Heart right ventricle (tissue), 16 donors: Measurements from ENCODE around the gene CGN. TPM values are rescaled to one million over a fixed set of nuclear protein-coding genes. Genes with fewer than 3 reads are reported as not detected.
A peak's percentile ranks its signal among the peaks of the same experiment; 100 is the strongest.

ENCODE experiments used
- ATAC-seq, 8 donors: fragments of 200-7000 bp; cut with Tn5 transposase; one replicate each; pipeline ENCODE4 v1.9.1; 2020; ENCODE audit warnings: mild to moderate bottlenecking in 8 of 8, moderate library complexity in 8 of 8, moderate number of reproducible peaks in 1 of 8
- DNase-seq, 2 donors: peaks; one replicate each; pipeline ENCODE4 v3.0.0-alpha.2; 2020
- H3K27ac ChIP-seq, 10 donors: fragments of 200-600 bp; sonication (generic) in 2 of 10; one replicate each; pipeline versions ENCODE4 v1.5.0 to v1.8.0; 2020 to 2022; ENCODE audit warnings: mild to moderate bottlenecking in 3 of 10
- H3K27me3 ChIP-seq, 7 donors: fragments of 200-600 bp; one replicate each; pipeline ENCODE4 v1.8.0; 2021 to 2022; ENCODE audit warnings: mild to moderate bottlenecking in 2 of 7
- H3K36me3 ChIP-seq, 9 donors: fragments of 200-600 bp; sonication (generic) in 1 of 9; one replicate each; pipeline versions ENCODE4 v1.5.0 to v1.8.0; 2020 to 2022; ENCODE audit warnings: mild to moderate bottlenecking in 2 of 9
- H3K4me1 ChIP-seq, 9 donors: fragments of 200-600 bp; sonication (generic) in 1 of 9; one replicate each; pipeline versions ENCODE4 v1.5.0 to v1.8.0; 2020 to 2022; ENCODE audit warnings: mild to moderate bottlenecking in 4 of 9
- H3K4me3 ChIP-seq, 10 donors: fragments of 200-600 bp; sonication (generic) in 2 of 10; one replicate each; pipeline versions ENCODE4 v1.5.0 to v1.8.0; 2020 to 2022; ENCODE audit warnings: mild to moderate bottlenecking in 7 of 10, moderate library complexity in 2 of 10
- H3K9me3 ChIP-seq, 11 donors: fragments of 200-600 bp in 10 of 11; sonication (generic) in 2 of 11; one replicate each; pipeline versions ENCODE4 v1.5.0 to v1.8.0; 2013 to 2022; ENCODE audit warnings: mild to moderate bottlenecking in 2 of 11, control low read depth in 1 of 11, moderate library complexity in 1 of 11
- CTCF ChIP-seq, 9 donors: fragments of 200-600 bp; sonication (generic) in 2 of 9; IDR thresholded peaks; one replicate each; pipeline versions ENCODE4 v1.5.0 to v1.8.0; 2021 to 2022; ENCODE audit warnings: antibody characterized with exemption in 9 of 9, mild to moderate bottlenecking in 5 of 9, moderate library complexity in 1 of 9
- WGBS, 2 donors: extraction: QIAGEN DNeasy Blood & Tissue Kit; methylation state at CpG; one replicate each; pipeline ENCODE4 v1.1.7; 2013; ENCODE audit warnings: inconsistent platforms in 1 of 2; 5-methylcytosine and 5-hydroxymethylcytosine counted together
- intact Hi-C, 10 donors: fragments of 100-400 bp; cut with DNase I; formaldehyde crosslinking; loops; one replicate each; pipeline versions ENCODE4 v1.11.1 to v1.14.2; 2022
- polyA plus RNA-seq, 2 donors: library from polyadenylated mRNA; stranded (reverse); fragments of 200-250 nt; gene quantifications; one replicate each; pipeline ENCODE4 v1.2.3, GENCODE V29; 2013
- total RNA-seq, 10 donors: library from RNA; stranded (reverse); fragmentation: NEBNext Ultra II Directional in 3 of 10; extraction: Animal tissue kit (Norgen Biotek cat#: 25700) in 3 of 10; gene quantifications; one replicate each; pipeline versions ENCODE4 v1.2.1 to v1.2.4, GENCODE V29; 2021 to 2023
- donor health status: Arrhythmogenic right ventricular cardiomyopathy.
- donor health status: ischemic (EF 13 %, LVEDD 7.1; RV severe dilation, severe dysfunction).
- donor health status: healthy with polysubstance abuse.
- donor health status: DM: no; HTN: yes; CAD: no.
- donor health status: DM: no; HTN: no; CAD: no.
- donor health status: ischemic (EF 25% LVEDD 6.9; RV normal size, moderate dysfunction).
- donor health status: ischemic (EF 25% LVEDD 5.7; RV mildly dilated, moderate dysfunction).
- donor health status: healthy.
- donor health status: DM: yes; HTN: yes; CAD: no.
- donor health status: Ischemic cardiomyopathy.
- donor health status: ischemic (EF 35%, LVEDD 5.7; RV mildly dilated, moderate dysfunction).
- donor health status: nonischemic (EF 11% LVEDD 7.7; RV severe dilation, severe dysfunction).
- donor health status: DM: yes; HTN: yes; CAD: no.
- donor health status: PGD.
- donor health status: ischemic (EF 29% LVEDD 5.4; RV normal size, mild dysfunction).
- donor health status: nonischemic (EF 23%, LVEDD 6.1; RV moderate dilation, normal function).

The CGN gene
- total and polyA plus RNA-seq, 12 donors, result 0.07 to 0.73 (median 0.27) TPM; not detected in 3

DNA sequence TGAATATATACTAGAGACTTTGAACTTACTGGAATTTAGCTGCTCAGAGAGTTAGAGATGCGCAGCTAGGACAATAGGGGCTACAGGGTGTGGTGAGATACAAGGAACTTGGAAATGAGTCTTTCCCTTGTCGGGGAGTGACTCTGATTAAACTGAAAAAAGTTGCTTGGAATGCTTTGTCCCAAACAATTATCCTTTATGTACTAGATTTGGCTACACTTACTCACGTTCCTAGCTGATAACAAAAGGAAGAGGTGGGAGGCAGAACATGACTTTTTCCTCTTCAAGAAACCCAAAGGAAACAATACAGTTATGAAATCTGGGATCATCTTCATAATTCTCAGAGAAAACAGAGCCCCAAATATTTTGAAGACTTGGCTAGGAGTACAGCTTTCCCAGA, 6.9 kb upstream of the CGN start:
- Histone ChIP-seq H3K36me3 (no peaks in the 10 kb centered on the region), H3K27ac (peak overlapping the region in 1 of 10 donors; percentile 48), H3K27me3 (peaks cover 0 to under 1% (median 0%) of the 10 kb centered on the region in 7 donors), H3K4me1 (peaks cover 0 to 12% (median 0%) of the 10 kb centered on the region in 9 donors), H3K4me3 (no peak overlapping the region), H3K9me3 (no peaks in the 10 kb centered on the region)
- WGBS, 2 donors, result 29 to 41% methylated on average over 3 of the region's 3 CpGs
- ATAC-seq (peak in 1 of 8 donors; percentile 63), DNase-seq (no peak)
- intact Hi-C loops, result no loop called here
- no peak for TF ChIP-seq CTCF (IDR thresholded peaks at IDR 0.05)

DNA sequence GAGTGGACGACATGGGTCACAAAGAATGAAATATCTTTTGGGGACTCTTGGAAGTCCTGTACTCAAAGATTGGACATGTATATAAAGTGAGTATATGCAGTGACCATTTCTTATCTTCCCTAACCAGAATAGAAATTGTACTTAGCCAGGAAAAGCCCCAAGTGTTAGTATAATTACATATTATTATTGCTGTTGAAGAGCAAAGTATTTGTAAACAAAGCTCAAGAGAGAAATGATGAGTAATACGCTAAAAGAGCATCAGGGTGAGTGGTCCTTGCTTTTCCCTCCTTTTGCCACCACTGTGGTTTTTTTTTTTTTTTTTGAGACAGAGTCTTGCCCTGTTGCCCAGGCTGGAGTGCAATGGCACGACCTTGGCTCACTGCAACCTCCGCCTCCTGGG, 6.4 kb upstream of the CGN start:
- ATAC-seq (no peak), DNase-seq (no peak)
- TF ChIP-seq CTCF (IDR thresholded peaks at IDR 0.05), result no peak
- no peaks in the 10 kb centered on the region for H3K36me3 ChIP-seq
- H3K9me3 ChIP-seq, result no peaks in the 10 kb centered on the region
- peaks cover 0 to 6% (median 0%) of the 10 kb centered on the region in 7 donors for H3K27me3 ChIP-seq
- WGBS, 2 donors, result 76 to 84% methylated on average over 4 of the region's 4 CpGs
- H3K4me3 ChIP-seq, result no peak overlapping the region
- intact Hi-C loops, result no loop called here
- peaks cover 0 to 12% (median 0%) of the 10 kb centered on the region in 9 donors for H3K4me1 ChIP-seq
- peak overlapping the region in 1 of 10 donors; percentile 37 for H3K27ac ChIP-seq

- Histone ChIP-seq H3K4me3 (no peak overlapping the region), H3K4me1 (peaks cover 12 to 34% (median 16%) of the 10 kb centered on the region in 9 donors), H3K27me3 (peaks cover 0 to 45% (median 15%) of the 10 kb centered on the region in 7 donors), H3K9me3 (no peaks in the 10 kb centered on the region), H3K36me3 (no peaks in the 10 kb centered on the region), H3K27ac (no peak overlapping the region)
- intact Hi-C loops, result no loop called here
- ATAC-seq (no peak), DNase-seq (no peak)
- no peak for TF ChIP-seq CTCF (IDR thresholded peaks at IDR 0.05)
- 86 to 87% methylated on average over 6 of the region's 6 CpGs for WGBS, 2 donors
These were observed 2.4 kb upstream of the CGN start for GRCh38 chr1:151508833-151509232.

DNA sequence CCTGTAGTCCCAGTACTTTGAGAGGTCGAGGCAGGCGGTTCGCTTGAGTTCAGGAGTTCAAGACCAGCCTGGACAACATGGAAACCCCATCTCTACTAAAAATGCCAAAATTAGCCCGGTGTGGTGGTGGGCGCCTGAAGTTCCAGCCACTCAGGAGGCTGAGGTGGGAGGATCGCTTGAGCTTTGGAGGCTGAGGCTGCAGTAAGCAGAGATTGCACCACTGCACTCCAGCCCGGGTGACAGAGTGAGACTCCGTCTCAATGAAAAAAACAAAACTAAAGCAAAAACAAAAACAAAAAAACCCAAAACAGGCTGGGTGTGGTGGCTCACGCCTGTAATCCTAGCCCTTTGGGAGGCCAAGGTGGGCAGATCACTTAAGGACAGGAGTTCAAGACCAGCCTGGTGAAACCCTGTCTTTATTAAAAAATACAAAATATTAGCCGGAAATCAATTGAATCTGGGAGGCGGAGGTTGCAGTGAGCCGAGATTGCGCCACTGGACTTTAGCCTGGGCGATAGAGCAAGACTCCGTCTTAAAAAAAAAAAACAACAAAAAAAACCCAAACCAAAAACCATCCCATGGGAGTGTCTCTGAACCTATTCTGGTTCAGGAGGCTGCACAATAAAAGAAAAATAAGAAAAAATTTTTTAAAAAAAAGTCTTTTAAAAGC, 1.7 kb upstream of the CGN start:
- intact Hi-C loops, result no loop called here
- no peaks in the 10 kb centered on the region for H3K9me3 ChIP-seq
- no peak for TF ChIP-seq CTCF (IDR thresholded peaks at IDR 0.05)
- no peak overlapping the region for H3K27ac ChIP-seq
- H3K36me3 ChIP-seq, result no peaks in the 10 kb centered on the region
- peaks cover 12 to 28% (median 16%) of the 10 kb centered on the region in 9 donors for H3K4me1 ChIP-seq
- WGBS, 2 donors, result 95% methylated on average over 15 of the region's 15 CpGs
- DNase-seq (no peak), ATAC-seq (no peak)
- no peak overlapping the region for H3K4me3 ChIP-seq
- H3K27me3 ChIP-seq, result peaks cover 0 to 47% (median 20%) of the 10 kb centered on the region in 7 donors
